GM19467 (cell line): ENCODE data around the gene SORCS2.

Experiments
- ATAC-seq: cut with Tn5 transposase; IDR thresholded peaks from one replicate; pipeline ENCODE4 v1.9.1; 2021; ENCODE audit warnings: mild to moderate bottlenecking, moderate library complexity; ENCODE audit not compliant: unreplicated experiment

The SORCS2 gene

DNA sequence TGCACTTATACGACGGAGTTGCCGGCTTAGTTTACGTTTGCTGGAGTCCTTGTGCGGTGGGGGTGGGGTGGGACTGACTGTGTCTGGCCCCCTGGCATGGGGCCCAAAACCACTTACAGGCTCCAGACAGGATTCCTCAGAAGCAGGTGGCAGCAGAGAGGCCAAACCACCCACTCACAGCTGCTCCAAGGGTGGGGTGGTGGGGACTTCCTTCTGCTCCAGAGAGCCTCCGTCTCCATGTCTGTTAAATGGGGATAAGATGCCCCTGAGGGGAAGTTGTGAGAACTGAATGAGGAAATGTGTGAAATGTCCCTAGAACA lies 205.7 kb downstream of the SORCS2 start:
- ATAC-seq: no peak

DNA sequence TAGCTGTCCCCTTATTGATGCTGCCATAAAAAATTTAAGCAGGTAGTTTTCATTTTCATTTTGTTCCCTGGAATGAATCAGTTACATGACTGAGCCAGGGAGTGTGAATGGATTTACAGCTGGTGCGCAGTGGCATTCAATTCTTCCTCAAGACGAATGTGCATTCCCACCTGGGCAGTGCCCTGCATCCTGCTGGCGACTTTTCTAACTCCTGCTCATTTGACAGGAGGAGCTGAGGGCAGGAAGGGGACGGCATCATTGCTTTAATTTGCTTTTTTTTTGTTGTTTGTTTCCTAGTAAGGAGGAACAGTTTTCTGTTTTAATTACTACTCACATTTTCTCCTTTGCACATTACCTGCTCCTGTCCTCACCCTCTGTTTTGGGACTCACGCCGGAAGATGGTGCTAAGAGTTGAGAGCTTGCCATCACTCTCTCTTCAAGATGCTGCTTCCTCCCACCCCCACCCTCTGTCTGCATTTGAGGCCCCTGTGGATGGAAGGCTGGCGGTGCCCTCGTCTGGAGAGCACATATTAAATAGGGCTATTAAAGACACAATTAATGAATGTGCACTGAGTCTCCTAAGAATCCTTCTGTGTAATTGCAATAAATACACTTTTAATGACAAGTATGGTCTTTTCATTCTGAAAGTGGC lies 206.6 kb downstream of the SORCS2 start:
- no peak for ATAC-seq

DNA sequence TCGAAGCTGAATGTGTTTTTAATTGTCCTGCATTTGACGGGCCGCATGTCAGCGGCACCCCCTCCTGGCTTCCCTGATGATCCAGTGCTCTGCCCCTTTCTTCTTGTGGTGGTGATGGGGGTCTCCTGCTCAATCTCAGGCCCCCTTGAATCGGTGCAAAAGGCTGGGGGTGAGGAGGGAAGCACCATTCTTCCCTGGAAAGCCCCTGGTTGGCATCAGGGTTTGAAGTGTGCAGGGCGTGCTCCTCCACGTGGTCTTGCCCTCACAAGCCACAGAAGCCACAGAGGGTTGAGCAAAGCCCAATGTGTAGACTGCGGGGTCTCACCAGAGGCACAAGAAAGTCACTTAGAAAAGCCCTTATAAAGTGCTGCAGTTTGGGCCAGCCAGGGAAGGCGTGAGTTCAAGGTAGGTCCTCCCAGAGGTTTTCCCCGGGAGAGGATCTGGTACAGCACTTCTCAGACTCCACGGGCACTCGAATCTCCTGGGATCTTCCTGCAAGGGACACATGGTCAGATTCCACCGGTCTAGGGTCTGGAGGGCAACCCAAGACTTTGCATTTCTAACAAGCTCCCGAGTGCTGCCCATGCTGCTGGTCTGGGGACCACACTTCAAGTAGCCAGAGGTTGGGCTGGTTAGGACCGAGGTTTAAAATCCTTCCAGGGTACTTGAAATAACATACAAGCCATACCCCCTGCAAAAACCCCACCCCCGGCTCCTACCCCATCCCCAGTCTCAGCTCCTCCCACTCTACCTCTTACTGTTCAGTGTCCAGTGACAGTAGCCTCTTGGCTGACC lies 207.3 kb downstream of the SORCS2 start:
- ATAC-seq: no peak

DNA sequence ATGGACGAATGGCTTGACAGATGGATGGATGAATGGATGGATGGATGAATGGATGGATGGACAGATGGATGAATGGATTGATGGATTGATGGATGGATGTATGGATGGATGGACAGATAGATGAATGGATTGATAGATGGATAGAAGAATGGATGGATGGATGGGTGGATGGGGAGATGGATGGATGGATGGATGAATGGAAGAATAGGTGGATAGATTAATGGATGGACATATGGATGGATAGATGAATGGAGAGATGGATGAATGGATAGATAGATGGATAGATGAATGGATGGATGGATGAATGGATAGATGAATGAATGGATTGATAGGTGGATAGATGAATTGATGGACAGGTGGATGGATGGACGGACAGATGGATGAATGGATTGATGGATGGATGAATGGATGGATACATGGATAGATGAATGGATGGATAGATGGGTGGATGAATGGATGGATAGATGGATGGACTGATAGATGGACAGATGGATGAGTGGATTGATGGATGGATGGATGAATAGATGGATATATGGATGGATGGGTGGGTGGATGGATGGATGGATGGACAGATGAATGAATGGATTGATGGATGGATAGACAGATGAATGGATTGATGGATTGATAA lies 208.4 kb downstream of the SORCS2 start:
- ATAC-seq: no peak

DNA sequence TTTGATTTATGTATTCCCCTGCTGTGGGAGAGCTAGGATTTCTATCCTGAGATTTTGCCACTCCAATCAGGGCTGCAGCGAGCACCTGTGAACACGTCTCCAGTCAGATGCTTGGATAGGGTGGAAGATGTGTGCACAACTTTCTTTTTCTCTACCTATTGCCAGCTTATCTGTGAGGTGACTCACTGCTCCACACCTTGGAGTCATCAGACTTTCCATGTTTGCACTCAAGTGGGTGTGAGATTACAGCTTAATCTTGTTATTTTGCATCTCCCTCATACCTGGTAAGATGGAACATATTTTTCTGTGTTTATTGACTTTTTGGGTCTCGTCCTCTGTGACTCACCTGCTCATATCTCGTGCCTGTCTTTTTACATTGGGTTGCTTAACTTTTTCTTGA lies 210.2 kb downstream of the SORCS2 start:
- no peak for ATAC-seq

DNA sequence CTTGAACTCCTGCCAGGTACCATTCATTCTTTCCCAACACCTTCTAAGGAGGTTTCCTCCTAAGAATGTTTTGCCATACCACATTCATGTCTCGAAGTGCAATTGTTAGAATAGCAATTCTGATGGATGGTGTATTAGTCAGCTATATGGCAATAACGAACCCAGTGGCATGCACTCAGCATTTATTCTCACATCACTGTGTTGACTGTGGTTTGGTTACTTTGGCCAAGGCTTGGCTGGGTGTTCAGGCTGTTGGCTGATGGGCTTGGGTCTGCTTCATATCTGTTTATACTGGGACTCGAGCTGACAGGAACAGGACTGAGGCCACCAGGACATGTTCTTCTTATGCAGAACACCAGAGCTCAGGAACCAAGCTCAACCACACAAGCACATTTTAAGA lies 210.7 kb downstream of the SORCS2 start:
- no peak for ATAC-seq

DNA sequence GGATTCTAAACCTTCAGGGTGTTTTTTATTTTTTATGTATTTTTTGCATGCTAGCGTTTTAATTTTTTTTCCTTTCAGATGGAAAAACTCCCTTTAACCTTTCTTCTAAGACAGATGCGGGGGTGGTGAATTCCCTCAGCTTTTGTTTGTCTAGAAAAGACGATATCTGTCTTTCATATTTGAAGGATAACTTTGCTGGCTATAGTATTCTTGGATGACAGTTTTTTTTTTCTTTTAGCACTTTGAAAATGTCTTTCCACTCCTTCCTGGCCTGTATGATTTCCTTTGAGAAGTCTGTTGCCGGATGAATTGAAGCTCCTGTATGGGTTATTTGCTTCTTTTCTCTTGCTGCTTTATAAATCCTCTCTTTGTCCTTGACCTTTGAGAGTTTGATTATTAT lies 215.8 kb downstream of the SORCS2 start:
- no peak for ATAC-seq

DNA sequence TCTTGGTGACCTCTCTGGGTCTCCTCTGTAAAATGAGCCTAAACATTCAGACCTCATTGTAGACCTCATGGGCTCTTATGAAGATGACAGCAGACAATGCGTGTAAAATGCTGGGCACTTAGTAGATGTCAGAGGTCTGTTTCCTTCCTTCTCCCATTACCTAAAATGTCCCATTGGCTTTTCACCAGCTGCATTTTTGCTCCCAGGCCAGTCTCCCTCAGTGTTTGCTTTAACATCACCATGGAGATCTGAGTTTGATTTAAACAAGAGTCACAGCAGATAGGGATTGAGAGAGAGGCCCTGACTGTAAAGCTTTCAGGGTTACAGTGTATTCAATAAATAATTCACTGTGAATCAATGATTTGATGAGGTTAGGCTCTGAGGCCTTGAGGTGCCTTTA lies 218.1 kb downstream of the SORCS2 start:
- no peak for ATAC-seq

DNA sequence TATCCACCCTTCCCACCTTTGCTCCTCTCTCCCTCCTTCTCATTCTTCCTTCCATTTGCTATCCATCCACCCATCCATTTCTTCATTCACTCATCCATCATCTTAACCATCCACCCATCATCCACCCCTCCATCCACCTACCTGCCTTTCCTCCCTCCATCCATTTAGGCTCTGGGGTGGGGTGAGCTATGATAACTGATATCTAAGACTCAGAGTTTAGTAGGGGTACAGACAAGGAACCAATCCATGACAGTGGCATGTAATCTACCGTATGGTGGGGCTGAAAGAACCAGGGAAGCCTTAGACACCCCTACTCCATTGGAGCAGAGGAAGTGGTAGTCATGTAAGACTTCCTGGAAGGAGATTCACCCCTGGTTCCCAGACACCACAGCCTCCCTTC lies 219.2 kb downstream of the SORCS2 start:
- ATAC-seq: no peak

DNA sequence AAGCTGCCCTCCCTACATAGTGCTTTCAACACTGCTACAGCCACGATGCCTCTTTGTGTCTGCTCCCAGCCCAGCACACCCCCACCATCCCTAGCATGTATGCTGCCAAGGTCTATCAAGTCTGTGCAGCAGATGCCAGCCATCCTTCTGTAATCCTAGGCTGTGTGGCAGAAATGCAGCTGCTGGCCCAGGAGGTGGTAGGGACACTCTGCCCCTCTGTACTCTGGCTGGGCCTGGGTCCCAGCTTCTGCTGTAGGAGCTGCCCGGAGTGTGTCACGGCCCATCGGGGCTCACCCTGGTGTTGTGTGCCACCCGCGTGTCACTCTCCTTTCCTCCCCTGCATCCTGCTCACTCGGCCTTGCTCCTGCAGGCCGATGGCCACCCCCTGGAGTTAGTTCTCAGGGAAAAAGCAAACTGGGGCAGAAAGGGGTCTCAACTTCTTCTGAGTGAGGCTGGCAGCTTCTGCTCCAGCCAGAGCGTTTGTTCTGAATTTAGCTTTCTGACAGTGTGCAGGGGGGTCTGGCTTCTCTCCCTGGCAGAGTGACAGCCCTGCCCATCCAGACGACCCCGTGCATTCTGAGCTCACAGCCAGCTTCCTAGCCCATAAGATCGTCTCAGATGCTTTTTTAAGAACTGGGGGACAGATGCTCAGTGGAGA lies 219.7 kb downstream of the SORCS2 start:
- no peak for ATAC-seq

DNA sequence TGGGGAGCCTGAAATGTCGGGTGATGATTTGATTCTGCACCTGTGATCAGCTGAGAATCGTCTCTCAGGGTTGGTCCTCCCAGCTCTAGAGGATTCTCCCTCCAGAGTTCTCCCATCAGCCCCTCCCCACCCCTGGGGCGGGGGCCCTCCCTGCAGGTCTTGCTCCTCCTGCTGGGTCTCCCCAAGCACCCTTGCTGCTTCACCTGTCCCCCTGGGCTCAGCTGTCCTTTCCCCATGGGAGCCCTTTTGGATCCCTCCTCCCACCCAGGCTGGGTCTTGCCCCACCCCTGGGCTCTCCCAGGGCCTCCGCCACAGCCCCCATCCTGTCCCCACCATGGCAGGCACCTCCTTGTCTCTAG lies 220.2 kb downstream of the SORCS2 start:
- no peak for ATAC-seq

DNA sequence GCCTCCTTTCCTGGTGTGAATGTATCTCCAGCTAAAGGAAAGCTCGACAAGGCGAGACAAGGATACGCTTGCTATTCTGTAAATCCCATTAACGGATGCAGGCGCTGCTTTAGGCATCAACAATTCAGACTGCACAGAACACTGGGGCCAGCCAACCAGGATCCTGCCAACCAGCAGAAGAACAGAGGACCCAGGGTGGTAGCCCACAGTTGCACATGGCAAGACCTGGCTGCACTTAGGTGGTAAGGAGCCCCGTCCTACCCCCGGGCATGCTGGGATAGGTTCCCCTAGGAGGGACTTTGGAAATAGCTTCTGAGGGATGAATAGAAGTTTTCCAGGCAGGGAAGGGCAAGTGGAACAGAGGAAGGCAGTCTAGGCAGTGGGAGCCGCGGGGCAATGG lies 221.7 kb downstream of the SORCS2 start:
- peak; percentile 15 for ATAC-seq

DNA sequence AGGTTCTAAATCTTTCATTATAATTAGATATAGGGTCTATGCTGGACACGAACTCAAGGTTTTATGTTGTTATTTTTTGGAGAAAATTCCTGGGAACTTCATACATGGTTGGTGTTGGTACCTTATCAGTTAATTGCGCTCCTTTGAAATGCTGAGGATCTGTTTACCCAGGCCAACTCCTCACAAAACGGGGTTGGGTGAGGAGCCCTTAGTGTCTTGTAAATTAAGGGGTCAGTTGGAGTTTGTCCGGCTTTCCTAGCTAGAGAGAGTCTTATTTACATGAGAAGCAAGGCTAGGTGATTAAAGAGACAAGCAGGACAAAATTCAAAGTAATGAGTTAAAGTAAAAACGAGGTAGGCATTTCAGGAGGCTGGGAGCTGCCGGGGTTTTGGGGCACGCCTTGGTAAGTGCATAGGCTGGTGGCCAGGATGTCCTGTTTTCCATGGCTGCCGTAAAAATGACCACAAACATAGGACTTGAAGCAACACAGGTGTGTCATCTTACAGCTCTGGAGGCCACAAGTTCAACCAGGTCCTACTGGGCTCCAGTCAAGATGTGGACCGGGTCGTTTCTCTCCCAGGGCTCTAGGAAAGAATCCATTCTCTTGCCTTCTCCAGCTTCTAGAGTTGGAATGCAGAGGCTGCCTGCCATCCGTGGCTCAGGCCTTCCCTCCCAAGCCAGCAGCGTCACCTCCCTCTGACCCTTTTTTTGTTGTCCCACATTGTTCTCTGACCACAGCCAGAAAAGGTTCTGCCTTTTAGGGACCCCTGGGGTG lies 222.6 kb downstream of the SORCS2 start:
- ATAC-seq: no peak

DNA sequence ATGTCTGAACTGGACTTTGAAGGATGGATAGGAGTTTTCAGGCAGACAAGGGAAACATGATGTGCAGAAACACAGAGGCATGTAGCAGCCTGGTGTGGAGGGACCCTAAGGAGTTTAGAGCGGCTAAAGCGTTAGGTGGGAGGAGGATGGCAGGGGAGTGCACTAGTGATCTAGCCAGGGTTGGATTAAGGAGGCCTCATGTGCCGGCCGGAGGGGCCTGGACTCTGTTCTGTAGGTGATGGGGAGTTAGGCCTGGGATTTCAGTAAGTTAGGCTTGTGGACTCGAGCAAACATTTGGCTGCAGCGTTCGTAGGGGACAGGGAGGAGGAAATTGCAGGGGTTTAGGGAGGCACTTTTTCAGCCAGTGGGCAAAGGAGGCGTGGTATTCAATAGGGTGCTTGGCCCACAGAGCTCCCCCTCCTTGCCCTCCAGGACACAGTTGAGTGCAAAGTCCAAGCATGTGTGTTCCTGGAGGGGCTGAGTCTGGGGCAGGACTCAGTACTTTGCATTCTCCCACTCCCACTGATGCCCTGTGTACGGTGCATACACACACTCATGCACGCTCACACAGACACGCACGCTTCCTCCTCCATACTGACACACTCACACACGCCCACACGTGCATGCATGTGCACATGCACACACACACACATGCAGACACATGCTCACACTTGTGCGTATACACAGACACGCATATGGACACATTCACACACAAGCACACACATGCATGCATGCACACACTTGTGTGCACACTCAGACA lies 223.8 kb downstream of the SORCS2 start:
- no peak for ATAC-seq

DNA sequence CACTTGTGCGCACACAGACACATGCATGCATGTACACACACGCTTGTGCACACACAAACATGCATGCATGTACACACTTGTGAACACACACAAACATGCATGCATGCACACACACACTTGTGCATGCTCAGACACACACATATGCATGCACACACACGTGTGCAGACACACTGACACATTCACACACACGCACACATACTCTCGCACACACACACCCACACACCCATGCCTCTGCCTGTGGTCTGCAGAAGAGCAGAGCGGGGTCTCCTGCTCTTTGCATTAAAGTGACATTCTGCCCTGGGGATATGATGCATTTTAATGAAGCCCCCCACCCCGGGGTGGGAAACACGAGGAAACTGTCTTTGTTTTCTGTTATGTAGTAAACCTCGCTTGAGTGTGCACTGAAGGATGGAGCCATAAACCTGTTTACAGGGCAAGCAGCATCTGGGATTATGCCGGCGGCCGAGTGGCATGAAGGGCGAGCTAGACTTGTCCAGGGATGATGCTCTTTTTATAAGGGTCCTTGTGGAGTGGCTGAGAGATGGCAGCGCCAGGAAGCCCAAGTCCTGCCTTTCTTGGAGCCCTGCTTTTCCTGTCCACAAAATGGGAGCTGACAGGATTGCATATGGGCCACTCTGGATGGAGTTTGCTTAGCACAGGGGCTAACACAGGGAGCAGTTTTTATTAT lies 224.6 kb downstream of the SORCS2 start:
- ATAC-seq: no peak

DNA sequence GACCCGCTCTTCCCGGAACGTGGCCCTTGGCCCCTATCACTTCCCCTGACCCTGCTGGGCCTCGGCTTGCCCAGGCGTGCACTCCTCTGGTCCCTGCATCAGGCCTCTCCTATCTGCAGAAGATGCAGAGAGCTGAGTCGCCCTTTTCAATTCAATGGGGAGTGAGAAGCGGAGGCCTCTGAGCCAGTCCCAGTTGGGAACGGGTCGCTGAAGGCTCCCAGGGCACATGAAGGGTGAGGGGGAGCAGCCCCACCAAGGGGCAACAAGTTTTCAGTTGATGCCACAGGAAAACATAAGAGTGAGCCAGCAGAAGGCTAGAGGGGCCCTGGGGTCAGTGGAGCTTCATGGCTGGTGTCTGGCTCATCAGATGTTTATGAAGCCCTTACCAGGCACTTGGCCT lies 225.3 kb downstream of the SORCS2 start:
- no peak for ATAC-seq

DNA sequence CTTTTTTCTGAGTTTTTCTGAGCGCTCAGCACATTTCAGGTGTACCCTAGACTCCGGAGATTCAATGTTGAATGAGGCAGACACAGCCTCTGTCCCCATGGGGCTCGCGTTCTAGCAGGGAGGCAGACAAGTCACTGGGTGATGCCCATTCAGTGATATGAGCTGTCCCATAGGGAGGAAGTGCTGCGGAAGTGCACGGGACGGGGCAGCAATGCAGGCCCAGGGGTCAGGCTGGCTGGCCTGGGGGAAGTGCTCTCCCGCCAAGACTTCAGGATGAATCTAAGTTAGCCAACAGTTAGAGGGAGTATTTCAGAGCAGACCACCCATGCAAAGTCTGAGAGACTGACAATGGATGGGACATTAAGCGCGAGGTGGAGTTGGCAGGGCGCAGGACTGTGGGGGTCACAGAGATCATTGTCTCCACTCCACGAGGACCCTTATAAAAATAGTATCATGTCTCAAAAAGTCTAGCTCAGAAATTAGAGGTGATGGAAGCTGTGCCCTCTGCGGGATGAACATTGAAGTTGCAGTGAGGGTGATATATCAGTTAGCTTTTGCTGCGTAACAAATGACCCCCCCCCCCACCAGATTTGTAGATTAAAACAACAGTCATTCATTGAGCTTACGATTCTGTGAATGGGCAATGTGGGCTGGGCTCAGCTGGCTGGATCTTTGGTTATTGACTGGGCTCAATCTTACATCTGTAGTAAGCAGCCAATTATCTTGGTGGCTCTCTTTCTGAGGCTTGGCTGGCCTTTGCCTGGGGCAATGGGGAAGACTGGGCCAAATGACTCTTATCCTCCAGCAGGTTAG lies 226.0 kb downstream of the SORCS2 start:
- ATAC-seq: no peak

DNA sequence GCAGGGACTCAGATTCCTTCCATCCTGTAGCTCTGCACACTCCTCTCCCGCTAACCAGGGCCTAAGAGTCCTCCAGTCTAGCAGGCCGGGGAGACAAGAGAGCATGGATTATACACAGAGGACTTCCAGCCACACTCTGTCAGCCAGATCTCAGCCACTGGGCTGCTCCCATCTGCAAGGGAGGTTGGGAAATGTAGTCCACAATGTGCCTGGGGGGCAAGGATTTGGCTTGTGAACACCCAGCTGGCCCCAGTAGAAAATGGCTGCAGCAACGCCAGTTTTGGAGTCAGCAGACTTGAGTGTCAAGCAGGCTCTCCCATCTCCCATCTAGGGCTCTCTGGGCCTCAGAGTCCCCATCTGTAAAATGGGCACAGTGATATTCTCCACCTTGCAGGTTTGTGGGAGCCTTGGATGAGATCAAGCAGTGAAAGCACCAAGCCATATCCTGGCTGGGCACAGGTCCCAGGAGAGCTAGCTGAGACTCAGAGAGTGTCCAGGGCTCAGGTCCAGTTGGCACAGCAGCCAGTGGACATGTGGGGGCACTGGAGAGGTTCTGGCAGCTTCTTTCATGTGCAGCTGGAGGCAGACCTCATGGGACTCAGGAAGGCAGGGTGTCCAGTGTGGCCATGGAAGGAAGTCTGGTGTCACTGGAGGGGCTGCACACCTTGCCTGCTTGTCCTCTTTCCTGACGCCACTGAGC lies 227.8 kb downstream of the SORCS2 start:
- no peak for ATAC-seq
